WTC11 (cell line): Measurements from ENCODE around the gene PEX1. TPM values are rescaled to one million over a fixed set of nuclear protein-coding genes. Genes with fewer than 3 reads are reported as not detected.

ENCODE experiments used
- ATAC-seq: fragments of 200-7000 bp; cut with Tn5 transposase; 2 replicates; pipeline ENCODE4 v1.10.0; 2021; ENCODE audit warnings: mild to moderate bottlenecking, moderate library complexity
- CTCF ChIA-PET: fragments of 300-600 bp; sonication (Branson Sonifier 250); formaldehyde crosslinking; loops from one replicate; lab custom pipeline; 2021; ENCODE audit warnings: antibody characterized with exemption; lab: Charles Lee
- POLR2A ChIA-PET: fragments of 350-600 bp; sonication (Branson Sonifier 250); formaldehyde crosslinking; loops from one replicate; lab custom pipeline; 2021; ENCODE audit warnings: antibody characterized with exemption; lab: Charles Lee
- DNase-seq: peaks from one replicate; pipeline ENCODE4 v3.0.0; 2021; ENCODE audit warnings: low spot score
- H3K27ac Mint-ChIP-seq: 2 replicates; pipeline ENCODE4 v1.8.0; 2021; ENCODE audit warnings: mixed read lengths
- H3K27me3 Mint-ChIP-seq: 2 replicates; pipeline ENCODE4 v1.8.0; 2021; ENCODE audit warnings: low read depth, mild to moderate bottlenecking, moderate library complexity, mixed read lengths
- H3K36me3 Mint-ChIP-seq: 2 replicates; pipeline ENCODE4 v1.8.0; 2021; ENCODE audit warnings: mixed read lengths
- H3K4me1 Mint-ChIP-seq: 2 replicates; pipeline ENCODE4 v1.8.0; 2022; ENCODE audit warnings: mixed read lengths
- H3K4me3 Mint-ChIP-seq: 2 replicates; pipeline ENCODE4 v1.8.0; 2021; ENCODE audit warnings: mild to moderate bottlenecking, moderate library complexity, mixed read lengths
- H3K9me3 Mint-ChIP-seq: 2 replicates; pipeline ENCODE4 v1.8.0; 2021; ENCODE audit warnings: mixed read lengths
- ATF6 ChIP-seq: sonication (generic); formaldehyde crosslinking; IDR thresholded peaks from 2 replicates; pipeline ENCODE4 v1.8.1; 2023; ENCODE audit warnings: mild to moderate bottlenecking, missing genetic modification reagents
- E2F5 ChIP-seq: sonication (generic); formaldehyde crosslinking; IDR thresholded peaks from 2 replicates; pipeline ENCODE4 v1.8.1; 2022; ENCODE audit warnings: mild to moderate bottlenecking, moderate library complexity, missing genetic modification reagents
- MXD4 ChIP-seq: fragments of 250-450 bp; sonication (Bioruptor Pico); IDR thresholded peaks from 2 replicates; pipeline ENCODE4 v1.8.0; 2021; ENCODE audit warnings: mild to moderate bottlenecking, moderate library complexity, borderline replicate concordance
- NR3C1 ChIP-seq: sonication (generic); formaldehyde crosslinking; conservative IDR thresholded peaks from 2 replicates; pipeline ENCODE4 v1.8.1; 2023; ENCODE audit warnings: low read depth, mild to moderate bottlenecking, missing genetic modification reagents
- TCF7 ChIP-seq: sonication (generic); formaldehyde crosslinking; IDR thresholded peaks from 2 replicates; pipeline ENCODE4 v1.8.0; 2022; ENCODE audit warnings: mild to moderate bottlenecking, low read depth, missing genetic modification reagents, moderate library complexity
- ZNF138 ChIP-seq: sonication (generic); formaldehyde crosslinking; conservative IDR thresholded peaks from 2 replicates; pipeline ENCODE4 v1.8.1; 2022; ENCODE audit warnings: mild to moderate bottlenecking, moderate library complexity, missing genetic modification reagents
- ZNF317 ChIP-seq: sonication (generic); formaldehyde crosslinking; IDR thresholded peaks from 2 replicates; pipeline ENCODE4 v1.8.1; 2023; ENCODE audit warnings: low read depth, mild to moderate bottlenecking, moderate library complexity, missing genetic modification reagents, borderline replicate concordance
- ZNF512 ChIP-seq: sonication (generic); formaldehyde crosslinking; IDR thresholded peaks from 2 replicates; pipeline ENCODE4 v1.8.1; 2022; ENCODE audit warnings: missing genetic modification reagents, borderline replicate concordance
- total RNA-seq: library from RNA; stranded (reverse); gene quantifications from 3 replicates; pipeline ENCODE4 v1.2.3, GENCODE V29; 2021
- TF ChIP-seq, protein P1 (sequence below): sonication (generic); formaldehyde crosslinking; IDR thresholded peaks from 2 replicates; pipeline ENCODE4 v1.8.0; 2023; ENCODE audit warnings: mild to moderate bottlenecking, missing genetic modification reagents
- TF ChIP-seq, protein P2 (sequence below): sonication (generic); formaldehyde crosslinking; IDR thresholded peaks from 2 replicates; pipeline ENCODE4 v1.8.0; 2022; ENCODE audit warnings: missing genetic modification reagents
- TF ChIP-seq, protein P3 (sequence below): sonication (generic); formaldehyde crosslinking; IDR thresholded peaks from 2 replicates; pipeline ENCODE4 v1.8.0; 2023; ENCODE audit warnings: missing genetic modification reagents, mild to moderate bottlenecking, borderline replicate concordance
- TF ChIP-seq, protein P4 (sequence below): sonication (generic); formaldehyde crosslinking; IDR thresholded peaks from 2 replicates; pipeline ENCODE4 v1.8.1; 2023; ENCODE audit warnings: mild to moderate bottlenecking, missing genetic modification reagents, moderate library complexity
- TF ChIP-seq, protein P5 (sequence below): fragments of 250-450 bp; sonication (Bioruptor Pico); IDR thresholded peaks from 2 replicates; pipeline ENCODE4 v1.8.0; 2021; ENCODE audit warnings: mild to moderate bottlenecking

The PEX1 gene
- total RNA-seq, 1 experiment from 2014 or later: 24.9 TPM

- TF ChIP-seq ATF6 (CRISPR knock-in tag) (no peak), TCF7 (CRISPR knock-in tag) (no peak), ZNF138 (CRISPR knock-in tag) (no peak), E2F5 (CRISPR knock-in tag) (no peak), NR3C1 (CRISPR knock-in tag) (no peak)
- TF ChIP-seq, protein P1, sequence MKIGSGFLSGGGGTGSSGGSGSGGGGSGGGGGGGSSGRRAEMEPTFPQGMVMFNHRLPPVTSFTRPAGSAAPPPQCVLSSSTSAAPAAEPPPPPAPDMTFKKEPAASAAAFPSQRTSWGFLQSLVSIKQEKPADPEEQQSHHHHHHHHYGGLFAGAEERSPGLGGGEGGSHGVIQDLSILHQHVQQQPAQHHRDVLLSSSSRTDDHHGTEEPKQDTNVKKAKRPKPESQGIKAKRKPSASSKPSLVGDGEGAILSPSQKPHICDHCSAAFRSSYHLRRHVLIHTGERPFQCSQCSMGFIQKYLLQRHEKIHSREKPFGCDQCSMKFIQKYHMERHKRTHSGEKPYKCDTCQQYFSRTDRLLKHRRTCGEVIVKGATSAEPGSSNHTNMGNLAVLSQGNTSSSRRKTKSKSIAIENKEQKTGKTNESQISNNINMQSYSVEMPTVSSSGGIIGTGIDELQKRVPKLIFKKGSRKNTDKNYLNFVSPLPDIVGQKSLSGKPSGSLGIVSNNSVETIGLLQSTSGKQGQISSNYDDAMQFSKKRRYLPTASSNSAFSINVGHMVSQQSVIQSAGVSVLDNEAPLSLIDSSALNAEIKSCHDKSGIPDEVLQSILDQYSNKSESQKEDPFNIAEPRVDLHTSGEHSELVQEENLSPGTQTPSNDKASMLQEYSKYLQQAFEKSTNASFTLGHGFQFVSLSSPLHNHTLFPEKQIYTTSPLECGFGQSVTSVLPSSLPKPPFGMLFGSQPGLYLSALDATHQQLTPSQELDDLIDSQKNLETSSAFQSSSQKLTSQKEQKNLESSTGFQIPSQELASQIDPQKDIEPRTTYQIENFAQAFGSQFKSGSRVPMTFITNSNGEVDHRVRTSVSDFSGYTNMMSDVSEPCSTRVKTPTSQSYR: no peak
- TF ChIP-seq, protein P2, sequence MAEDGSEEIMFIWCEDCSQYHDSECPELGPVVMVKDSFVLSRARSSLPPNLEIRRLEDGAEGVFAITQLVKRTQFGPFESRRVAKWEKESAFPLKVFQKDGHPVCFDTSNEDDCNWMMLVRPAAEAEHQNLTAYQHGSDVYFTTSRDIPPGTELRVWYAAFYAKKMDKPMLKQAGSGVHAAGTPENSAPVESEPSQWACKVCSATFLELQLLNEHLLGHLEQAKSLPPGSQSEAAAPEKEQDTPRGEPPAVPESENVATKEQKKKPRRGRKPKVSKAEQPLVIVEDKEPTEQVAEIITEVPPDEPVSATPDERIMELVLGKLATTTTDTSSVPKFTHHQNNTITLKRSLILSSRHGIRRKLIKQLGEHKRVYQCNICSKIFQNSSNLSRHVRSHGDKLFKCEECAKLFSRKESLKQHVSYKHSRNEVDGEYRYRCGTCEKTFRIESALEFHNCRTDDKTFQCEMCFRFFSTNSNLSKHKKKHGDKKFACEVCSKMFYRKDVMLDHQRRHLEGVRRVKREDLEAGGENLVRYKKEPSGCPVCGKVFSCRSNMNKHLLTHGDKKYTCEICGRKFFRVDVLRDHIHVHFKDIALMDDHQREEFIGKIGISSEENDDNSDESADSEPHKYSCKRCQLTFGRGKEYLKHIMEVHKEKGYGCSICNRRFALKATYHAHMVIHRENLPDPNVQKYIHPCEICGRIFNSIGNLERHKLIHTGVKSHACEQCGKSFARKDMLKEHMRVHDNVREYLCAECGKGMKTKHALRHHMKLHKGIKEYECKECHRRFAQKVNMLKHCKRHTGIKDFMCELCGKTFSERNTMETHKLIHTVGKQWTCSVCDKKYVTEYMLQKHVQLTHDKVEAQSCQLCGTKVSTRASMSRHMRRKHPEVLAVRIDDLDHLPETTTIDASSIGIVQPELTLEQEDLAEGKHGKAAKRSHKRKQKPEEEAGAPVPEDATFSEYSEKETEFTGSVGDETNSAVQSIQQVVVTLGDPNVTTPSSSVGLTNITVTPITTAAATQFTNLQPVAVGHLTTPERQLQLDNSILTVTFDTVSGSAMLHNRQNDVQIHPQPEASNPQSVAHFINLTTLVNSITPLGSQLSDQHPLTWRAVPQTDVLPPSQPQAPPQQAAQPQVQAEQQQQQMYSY: no peak
- TF ChIP-seq, protein P3, sequence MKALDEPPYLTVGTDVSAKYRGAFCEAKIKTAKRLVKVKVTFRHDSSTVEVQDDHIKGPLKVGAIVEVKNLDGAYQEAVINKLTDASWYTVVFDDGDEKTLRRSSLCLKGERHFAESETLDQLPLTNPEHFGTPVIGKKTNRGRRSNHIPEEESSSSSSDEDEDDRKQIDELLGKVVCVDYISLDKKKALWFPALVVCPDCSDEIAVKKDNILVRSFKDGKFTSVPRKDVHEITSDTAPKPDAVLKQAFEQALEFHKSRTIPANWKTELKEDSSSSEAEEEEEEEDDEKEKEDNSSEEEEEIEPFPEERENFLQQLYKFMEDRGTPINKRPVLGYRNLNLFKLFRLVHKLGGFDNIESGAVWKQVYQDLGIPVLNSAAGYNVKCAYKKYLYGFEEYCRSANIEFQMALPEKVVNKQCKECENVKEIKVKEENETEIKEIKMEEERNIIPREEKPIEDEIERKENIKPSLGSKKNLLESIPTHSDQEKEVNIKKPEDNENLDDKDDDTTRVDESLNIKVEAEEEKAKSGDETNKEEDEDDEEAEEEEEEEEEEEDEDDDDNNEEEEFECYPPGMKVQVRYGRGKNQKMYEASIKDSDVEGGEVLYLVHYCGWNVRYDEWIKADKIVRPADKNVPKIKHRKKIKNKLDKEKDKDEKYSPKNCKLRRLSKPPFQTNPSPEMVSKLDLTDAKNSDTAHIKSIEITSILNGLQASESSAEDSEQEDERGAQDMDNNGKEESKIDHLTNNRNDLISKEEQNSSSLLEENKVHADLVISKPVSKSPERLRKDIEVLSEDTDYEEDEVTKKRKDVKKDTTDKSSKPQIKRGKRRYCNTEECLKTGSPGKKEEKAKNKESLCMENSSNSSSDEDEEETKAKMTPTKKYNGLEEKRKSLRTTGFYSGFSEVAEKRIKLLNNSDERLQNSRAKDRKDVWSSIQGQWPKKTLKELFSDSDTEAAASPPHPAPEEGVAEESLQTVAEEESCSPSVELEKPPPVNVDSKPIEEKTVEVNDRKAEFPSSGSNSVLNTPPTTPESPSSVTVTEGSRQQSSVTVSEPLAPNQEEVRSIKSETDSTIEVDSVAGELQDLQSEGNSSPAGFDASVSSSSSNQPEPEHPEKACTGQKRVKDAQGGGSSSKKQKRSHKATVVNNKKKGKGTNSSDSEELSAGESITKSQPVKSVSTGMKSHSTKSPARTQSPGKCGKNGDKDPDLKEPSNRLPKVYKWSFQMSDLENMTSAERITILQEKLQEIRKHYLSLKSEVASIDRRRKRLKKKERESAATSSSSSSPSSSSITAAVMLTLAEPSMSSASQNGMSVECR (CRISPR knock-in tag): no peak
These were observed 31.4 kb downstream of the PEX1 start (continued) for GRCh38 chr7:92496876-92497275.

GRCh38 chr7:92489634-92490033 lies 38.7 kb downstream of the PEX1 start:
- H3K9me3 Mint-ChIP-seq: no peaks in the 10 kb centered on the region
- H3K36me3 Mint-ChIP-seq: peaks cover 46% of the 10 kb centered on the region
- H3K27ac Mint-ChIP-seq: no peak overlapping the region
- no peaks in the 10 kb centered on the region for H3K27me3 Mint-ChIP-seq
- DNase-seq (no peak), ATAC-seq (no peak)
- no peak overlapping the region for H3K4me3 Mint-ChIP-seq
- POLR2A ChIA-PET: no interaction called here
- CTCF ChIA-PET: interaction anchor here (1.0 kb wide), 1 partner anchor 28 kb away, joined by 3 read pairs; no protein-coding TSS in a partner anchor
- no peaks in the 10 kb centered on the region for H3K4me1 Mint-ChIP-seq
- TF ChIP-seq, protein P4, sequence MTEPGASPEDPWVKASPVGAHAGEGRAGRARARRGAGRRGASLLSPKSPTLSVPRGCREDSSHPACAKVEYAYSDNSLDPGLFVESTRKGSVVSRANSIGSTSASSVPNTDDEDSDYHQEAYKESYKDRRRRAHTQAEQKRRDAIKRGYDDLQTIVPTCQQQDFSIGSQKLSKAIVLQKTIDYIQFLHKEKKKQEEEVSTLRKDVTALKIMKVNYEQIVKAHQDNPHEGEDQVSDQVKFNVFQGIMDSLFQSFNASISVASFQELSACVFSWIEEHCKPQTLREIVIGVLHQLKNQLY (CRISPR knock-in tag): no peak
- TF ChIP-seq, protein P5, sequence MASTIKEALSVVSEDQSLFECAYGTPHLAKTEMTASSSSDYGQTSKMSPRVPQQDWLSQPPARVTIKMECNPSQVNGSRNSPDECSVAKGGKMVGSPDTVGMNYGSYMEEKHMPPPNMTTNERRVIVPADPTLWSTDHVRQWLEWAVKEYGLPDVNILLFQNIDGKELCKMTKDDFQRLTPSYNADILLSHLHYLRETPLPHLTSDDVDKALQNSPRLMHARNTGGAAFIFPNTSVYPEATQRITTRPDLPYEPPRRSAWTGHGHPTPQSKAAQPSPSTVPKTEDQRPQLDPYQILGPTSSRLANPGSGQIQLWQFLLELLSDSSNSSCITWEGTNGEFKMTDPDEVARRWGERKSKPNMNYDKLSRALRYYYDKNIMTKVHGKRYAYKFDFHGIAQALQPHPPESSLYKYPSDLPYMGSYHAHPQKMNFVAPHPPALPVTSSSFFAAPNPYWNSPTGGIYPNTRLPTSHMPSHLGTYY (CRISPR knock-in tag): no peak
- no peak for TF ChIP-seq ZNF317
- no peak for TF ChIP-seq ZNF512 (CRISPR knock-in tag)
- TF ChIP-seq ATF6 (CRISPR knock-in tag): no peak
- TF ChIP-seq MXD4 (CRISPR knock-in tag): no peak
